ENCODE measurements around the gene WDR31.
"Not testable (repeated sequence)": the region's sequence is repeated elsewhere in the genome, so short reads cannot be mapped to it uniquely, and the experiment has no call there.

The WDR31 gene

GRCh38 chr9:113368348-113368981 is 28.4 kb upstream of the WDR31 start:
- no peak for DNase-seq

- DNase-seq, result not testable (repeated sequence)
Observed at GRCh38 chr9:113365652-113366051, 25.6 kb upstream of the WDR31 start.

- DNase-seq, result no peak
Observed at GRCh38 chr9:113364951-113365350, 24.9 kb upstream of the WDR31 start.

GRCh38 chr9:113363336-113363735 is 23.3 kb upstream of the WDR31 start:
- DNase-seq, result no peak

- DNase-seq, result no peak
Observed at GRCh38 chr9:113361304-113362018, 21.4 kb upstream of the WDR31 start.

GRCh38 chr9:113360242-113360842 is 20.3 kb upstream of the WDR31 start:
- DNase-seq, result no peak

GRCh38 chr9:113359385-113359784 is 19.3 kb upstream of the WDR31 start:
- DNase-seq, result no peak

- no peak for DNase-seq
Observed at GRCh38 chr9:113356686-113357292, 16.7 kb upstream of the WDR31 start.

- no peak for DNase-seq
Observed at GRCh38 chr9:113355040-113355596, 15.0 kb upstream of the WDR31 start.

GRCh38 chr9:113352411-113352810 is 12.3 kb upstream of the WDR31 start:
- DNase-seq, result no peak

- DNase-seq, result peak; percentile 38
Observed at GRCh38 chr9:113352006-113352405, 11.9 kb upstream of the WDR31 start.

GRCh38 chr9:113350937-113351336 is 10.9 kb upstream of the WDR31 start:
- no peak for DNase-seq

GRCh38 chr9:113350107-113350661 is 10.1 kb upstream of the WDR31 start:
- peak; percentile 27 for DNase-seq

GRCh38 chr9:113349445-113350094 is 9.5 kb upstream of the WDR31 start, which contains the start of gene BSPRY:
Gene BSPRY (plus strand): TSS chr9:113349541. CDS start chr9:113349580, 39 bp downstream.
- peak; percentile 56 for DNase-seq

- DNase-seq, result peak; percentile 56
Observed at GRCh38 chr9:113349066-113349444, 9.0 kb upstream of the WDR31 start.

GRCh38 chr9:113348437-113348836 is 8.4 kb upstream of the WDR31 start:
- no peak for DNase-seq

GRCh38 chr9:113345671-113346070 is 5.6 kb upstream of the WDR31 start:
- no peak for DNase-seq

- DNase-seq, result no peak
Observed at GRCh38 chr9:113345190-113345589, 5.1 kb upstream of the WDR31 start.

- DNase-seq, result peak; percentile 97
Observed at GRCh38 chr9:113343732-113344231, 3.7 kb upstream of the WDR31 start.

GRCh38 chr9:113341712-113342410 is 1.8 kb upstream of the WDR31 start:
- peak; percentile 43 for DNase-seq

GRCh38 chr9:113337714-113338113 is 2.4 kb downstream of the WDR31 start:
- no peak for DNase-seq

- DNase-seq, result no peak
Observed at GRCh38 chr9:113331780-113332179, 8.3 kb downstream of the WDR31 start.
